HEK293 (cell line): ENCODE data around the gene PLLP.
A peak's percentile ranks its signal among the peaks of the same experiment; 100 is the strongest.

Experiments
- CTCF ChIA-PET: fragments of 350-600 bp; formaldehyde crosslinking; extraction: SDS; loops from one replicate; lab custom pipeline; 2021; ENCODE audit warnings: antibody characterized with exemption; lab: Yijun Ruan, JAX
- POLR2A ChIA-PET: fragments of 300-600 bp; formaldehyde crosslinking; extraction: SDS; loops from one replicate; lab custom pipeline; 2020; ENCODE audit warnings: antibody characterized with exemption, inconsistent platforms; lab: Yijun Ruan, JAX
- H3K27ac ChIP-seq: fragments of 200-500 bp; sonication (Bioruptor generic); 2 replicates; pipeline ENCODE4 v1.5.1; 2014; ENCODE audit warnings: low read depth, low read length, control low read depth, inconsistent platforms; ENCODE audit errors: extremely low read depth
- H3K36me3 ChIP-seq, 2 experiments: fragments of 200-500 bp in 1 of 2; sonication (Bioruptor generic) in 1 of 2; 1 replicate in 1 of 2; 2 replicates in 1 of 2; pipeline ENCODE4 v1.5.1; 2014 to 2017; ENCODE audit warnings: inconsistent platforms in 2 of 2, low read length in 2 of 2; ENCODE audit not compliant: control insufficient read depth in 2 of 2, insufficient read depth in 1 of 2
- H3K4me1 ChIP-seq: fragments of 200-500 bp; sonication (Bioruptor generic); 2 replicates; pipeline ENCODE4 v1.5.1; 2014; ENCODE audit warnings: mild to moderate bottlenecking, low read length, inconsistent platforms; ENCODE audit not compliant: control insufficient read depth, insufficient read depth
- H3K4me3 ChIP-seq: 2 replicates; pipeline ENCODE4 v1.5.1; 2011; ENCODE audit warnings: low read depth, mild to moderate bottlenecking, control low read depth, low read length, moderate library complexity
- H3K9me3 ChIP-seq: fragments of 200-500 bp; sonication (Bioruptor generic); 2 replicates; pipeline ENCODE4 v1.5.1; 2014; ENCODE audit warnings: low read depth, low read length, inconsistent platforms; ENCODE audit not compliant: control insufficient read depth, insufficient read depth
- GLI2 ChIP-seq: fragments of 450-650 bp; formaldehyde crosslinking; IDR thresholded peaks from 2 replicates; pipeline ENCODE4; 2017; ENCODE audit warnings: missing biosample characterization, missing genetic modification characterization, low read depth, borderline replicate concordance
- GLI4 ChIP-seq: fragments of 450-650 bp; formaldehyde crosslinking; IDR thresholded peaks from 2 replicates; pipeline ENCODE4 v1.5.1; 2016; ENCODE audit warnings: missing biosample characterization, missing genetic modification characterization
- INSM2 ChIP-seq: fragments of 450-650 bp; formaldehyde crosslinking; IDR thresholded peaks from 2 replicates; pipeline ENCODE4 v1.5.1; 2016; ENCODE audit warnings: missing biosample characterization, missing genetic modification characterization
- KLF9 ChIP-seq: fragments of 450-650 bp; formaldehyde crosslinking; IDR thresholded peaks from 2 replicates; pipeline ENCODE4 v1.5.1; 2016; ENCODE audit warnings: missing biosample characterization, missing genetic modification characterization, low read depth
- PATZ1 ChIP-seq: fragments of 450-650 bp; formaldehyde crosslinking; IDR thresholded peaks from 2 replicates; pipeline ENCODE4 v1.5.1; 2016; ENCODE audit warnings: missing biosample characterization, missing genetic modification characterization
- PBX3 ChIP-seq: sonication (generic); formaldehyde crosslinking; IDR thresholded peaks from 2 replicates; pipeline ENCODE4 v1.8.1; 2022; ENCODE audit warnings: mild to moderate bottlenecking, moderate library complexity, missing genetic modification reagents
- PRDM6 ChIP-seq: fragments of 450-650 bp; formaldehyde crosslinking; IDR thresholded peaks from 2 replicates; pipeline ENCODE4 v1.5.1; 2017; ENCODE audit warnings: missing biosample characterization, missing genetic modification characterization
- SETDB1 ChIP-seq: IDR thresholded peaks from one replicate; pipeline ENCODE4 v1.6.1; 2017; ENCODE audit warnings: mild to moderate bottlenecking, low read length, moderate library complexity, mixed read lengths; ENCODE audit not compliant: insufficient read length
- YY2 ChIP-seq: fragments of 450-650 bp; formaldehyde crosslinking; IDR thresholded peaks from 2 replicates; pipeline ENCODE4 v1.5.1; 2016; ENCODE audit warnings: missing biosample characterization, missing genetic modification characterization
- ZBTB8A ChIP-seq: fragments of 450-650 bp; formaldehyde crosslinking; IDR thresholded peaks from 2 replicates; pipeline ENCODE4 v1.5.1; 2016; ENCODE audit warnings: missing biosample characterization, missing genetic modification characterization
- ZNF121 ChIP-seq: fragments of 450-650 bp; formaldehyde crosslinking; IDR thresholded peaks from 2 replicates; pipeline ENCODE4 v1.5.1; 2016; ENCODE audit warnings: missing biosample characterization, missing genetic modification characterization
- ZNF132 ChIP-seq: fragments of 450-650 bp; formaldehyde crosslinking; IDR thresholded peaks from 2 replicates; pipeline ENCODE4 v1.5.1; 2017; ENCODE audit warnings: missing biosample characterization, missing genetic modification characterization, borderline replicate concordance
- ZNF146 ChIP-seq: fragments of 450-650 bp; formaldehyde crosslinking; IDR thresholded peaks from 2 replicates; pipeline ENCODE4 v1.5.1; 2016; ENCODE audit warnings: missing biosample characterization, missing genetic modification characterization
- ZNF19 ChIP-seq: fragments of 450-650 bp; formaldehyde crosslinking; IDR thresholded peaks from 2 replicates; pipeline ENCODE4; 2016; ENCODE audit warnings: missing biosample characterization, missing genetic modification characterization, low read depth
- ZNF211 ChIP-seq: fragments of 450-650 bp; formaldehyde crosslinking; IDR thresholded peaks from 2 replicates; pipeline ENCODE4 v1.5.1; 2016; ENCODE audit warnings: low read depth, missing biosample characterization, missing genetic modification characterization
- ZNF223 ChIP-seq: fragments of 450-650 bp; formaldehyde crosslinking; IDR thresholded peaks from 2 replicates; pipeline ENCODE4 v1.5.1; 2016; ENCODE audit warnings: missing biosample characterization, missing genetic modification characterization
- ZNF350 ChIP-seq: fragments of 450-650 bp; formaldehyde crosslinking; IDR thresholded peaks from 2 replicates; pipeline ENCODE4 v1.5.0; 2017; ENCODE audit warnings: missing biosample characterization, mild to moderate bottlenecking, missing genetic modification characterization
- ZNF423 ChIP-seq: fragments of 450-650 bp; formaldehyde crosslinking; IDR thresholded peaks from 2 replicates; pipeline ENCODE4 v1.5.1; 2016; ENCODE audit warnings: missing biosample characterization, missing genetic modification characterization
- ZNF561 ChIP-seq: fragments of 450-650 bp; IDR thresholded peaks from 2 replicates; pipeline ENCODE4 v1.5.1; 2018; ENCODE audit warnings: missing biosample characterization, missing genetic modification characterization, borderline replicate concordance
- ZNF654 ChIP-seq: fragments of 450-650 bp; formaldehyde crosslinking; IDR thresholded peaks from 2 replicates; pipeline ENCODE4 v1.5.1; 2016; ENCODE audit warnings: low read depth, missing biosample characterization, missing genetic modification characterization
- ZNF777 ChIP-seq: fragments of 450-650 bp; formaldehyde crosslinking; IDR thresholded peaks from 2 replicates; pipeline ENCODE4 v1.5.1; 2017; ENCODE audit warnings: missing biosample characterization, missing genetic modification characterization, borderline replicate concordance
- ZNF837 ChIP-seq: fragments of 450-650 bp; formaldehyde crosslinking; IDR thresholded peaks from 2 replicates; pipeline ENCODE4 v1.5.1; 2016; ENCODE audit warnings: missing biosample characterization, missing genetic modification characterization

PLLP gene

GRCh38 chr16:57253466-57253865, 31.0 kb downstream of the PLLP start (continued):
- TF ChIP-seq GLI4 (no peak), ZNF654 (tag by site-specific recombination) (no peak), PBX3 (no peak)

GRCh38 chr16:57252148-57252721, 32.2 kb downstream of the PLLP start:
- TF ChIP-seq ZNF423 (tag by site-specific recombination) (no peak), ZNF19 (tag by site-specific recombination) (no peak), ZNF837 (tag by site-specific recombination) (no peak), KLF9 (tag by site-specific recombination) (no peak), ZNF146 (tag by site-specific recombination) (no peak), ZNF132 (tag by site-specific recombination) (no peak)
- TF ChIP-seq, all 188 proteins: peak for 0
- no peak overlapping the region for H3K27ac ChIP-seq
- H3K4me1 ChIP-seq: no peaks in the 10 kb centered on the region
- ChIA-PET CTCF (no interaction called here), POLR2A (interaction anchor here (1.1 kb wide), 1 partner anchor 11 kb away, joined by 3 read pairs; no protein-coding TSS in a partner anchor)
- no peak overlapping the region for H3K4me3 ChIP-seq
- H3K9me3 ChIP-seq: no peaks in the 10 kb centered on the region
- peaks cover 31 to 81% of the 10 kb centered on the region in 2 experiments for H3K36me3 ChIP-seq

- Histone ChIP-seq H3K27ac (no peak overlapping the region), H3K36me3 (peaks cover 36 to 81% of the 10 kb centered on the region in 2 experiments), H3K9me3 (no peaks in the 10 kb centered on the region), H3K4me1 (no peaks in the 10 kb centered on the region), H3K4me3 (no peak overlapping the region)
- ChIA-PET CTCF (interaction anchor here (0.5 kb wide), 1 partner anchor 67 kb away, joined by 4 read pairs; no protein-coding TSS in a partner anchor), POLR2A (interaction anchor here (0.8 to 1.3 kb wide), 2 partner anchors 12 to 14 kb away, joined by 3 to 4 read pairs; no protein-coding TSS in a partner anchor)
- no peak for TF ChIP-seq YY2 (tag by site-specific recombination)
- 0 out of 2 replicates have a peak, but pooled peaks have one; percentile 35 for TF ChIP-seq ZNF121 (tag by site-specific recombination)
- no peak for TF ChIP-seq ZNF211 (tag by site-specific recombination)
- TF ChIP-seq ZBTB8A: no peak
- no peak for TF ChIP-seq INSM2 (tag by site-specific recombination)
Observed at GRCh38 chr16:57251352-57251751, 33.1 kb downstream of the PLLP start.

- H3K36me3 ChIP-seq: peaks cover 24 to 40% of the 10 kb centered on the region in 2 experiments
- POLR2A ChIA-PET: interaction anchor here (0.7 to 2.7 kb wide), 11 partner anchors 9 to 153 kb away, joined by 3 to 12 read pairs (median 4); partner anchors contain the start of genes CPNE2, PLLP, PSME3IP1 and RSPRY1
- no peaks in the 10 kb centered on the region for H3K9me3 ChIP-seq
- H3K4me3 ChIP-seq: peak overlapping the region; percentile 64
- H3K27ac ChIP-seq: peak overlapping the region; percentile 78
- CTCF ChIA-PET: interaction anchor here (0.6 to 1.7 kb wide), 4 partner anchors 11 to 190 kb away, joined by 3 to 6 read pairs (median 4); no protein-coding TSS in a partner anchor
- 0 out of 2 replicates have a peak, but pooled peaks cover 2% of the 10 kb centered on the region for H3K4me1 ChIP-seq
- TF ChIP-seq ZNF777 (tag by site-specific recombination) (no peak), ZNF561 (tag by site-specific recombination) (peak; percentile 22; the same call in 1 of the 2 replicates), PRDM6 (tag by site-specific recombination) (no peak), ZNF223 (tag by site-specific recombination) (no peak), ZNF350 (no peak), GLI2 (tag by site-specific recombination) (no peak), SETDB1 (no peak), PATZ1 (tag by site-specific recombination) (peak; percentile 72; the same call in 1 of the 2 replicates)
Observed at GRCh38 chr16:57245472-57246113, 38.9 kb downstream of the PLLP start.
